ENCODE results near the gene PTPRCAP.

Gene PTPRCAP

DNA sequence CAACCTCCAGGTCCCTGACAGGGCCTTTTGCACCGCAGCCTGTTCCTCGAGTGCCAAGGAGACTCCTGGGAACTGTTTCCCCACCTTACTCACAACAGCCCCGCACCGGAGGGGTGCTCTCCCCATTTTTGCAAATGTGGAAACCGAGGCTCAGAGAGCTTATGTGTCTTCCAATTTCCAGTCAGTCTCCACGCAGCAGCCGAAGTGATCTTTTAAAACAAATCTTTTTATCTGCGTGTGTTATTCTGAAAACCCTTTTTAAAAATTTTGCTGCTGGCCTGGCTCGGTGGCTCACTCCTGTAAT, 32.0 kb upstream of the PTPRCAP start:
- peak overlapping the region; percentile 72 for H3K27ac ChIP-seq (replicated peaks)
- DNase-seq (ENCODE audit: low read depth in 1 of 2, low spot score in 1 of 2), result no peak
- no peak for TF ChIP-seq SPI1 (IDR thresholded peaks at IDR 0.05; ENCODE audit: borderline replicate concordance, low read depth)
- TF ChIP-seq, protein P1, sequence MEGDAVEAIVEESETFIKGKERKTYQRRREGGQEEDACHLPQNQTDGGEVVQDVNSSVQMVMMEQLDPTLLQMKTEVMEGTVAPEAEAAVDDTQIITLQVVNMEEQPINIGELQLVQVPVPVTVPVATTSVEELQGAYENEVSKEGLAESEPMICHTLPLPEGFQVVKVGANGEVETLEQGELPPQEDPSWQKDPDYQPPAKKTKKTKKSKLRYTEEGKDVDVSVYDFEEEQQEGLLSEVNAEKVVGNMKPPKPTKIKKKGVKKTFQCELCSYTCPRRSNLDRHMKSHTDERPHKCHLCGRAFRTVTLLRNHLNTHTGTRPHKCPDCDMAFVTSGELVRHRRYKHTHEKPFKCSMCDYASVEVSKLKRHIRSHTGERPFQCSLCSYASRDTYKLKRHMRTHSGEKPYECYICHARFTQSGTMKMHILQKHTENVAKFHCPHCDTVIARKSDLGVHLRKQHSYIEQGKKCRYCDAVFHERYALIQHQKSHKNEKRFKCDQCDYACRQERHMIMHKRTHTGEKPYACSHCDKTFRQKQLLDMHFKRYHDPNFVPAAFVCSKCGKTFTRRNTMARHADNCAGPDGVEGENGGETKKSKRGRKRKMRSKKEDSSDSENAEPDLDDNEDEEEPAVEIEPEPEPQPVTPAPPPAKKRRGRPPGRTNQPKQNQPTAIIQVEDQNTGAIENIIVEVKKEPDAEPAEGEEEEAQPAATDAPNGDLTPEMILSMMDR (IDR thresholded peaks at IDR 0.05; ENCODE audit: insufficient read depth, low read length), result no peak
- TF ChIP-seq, protein P2, sequence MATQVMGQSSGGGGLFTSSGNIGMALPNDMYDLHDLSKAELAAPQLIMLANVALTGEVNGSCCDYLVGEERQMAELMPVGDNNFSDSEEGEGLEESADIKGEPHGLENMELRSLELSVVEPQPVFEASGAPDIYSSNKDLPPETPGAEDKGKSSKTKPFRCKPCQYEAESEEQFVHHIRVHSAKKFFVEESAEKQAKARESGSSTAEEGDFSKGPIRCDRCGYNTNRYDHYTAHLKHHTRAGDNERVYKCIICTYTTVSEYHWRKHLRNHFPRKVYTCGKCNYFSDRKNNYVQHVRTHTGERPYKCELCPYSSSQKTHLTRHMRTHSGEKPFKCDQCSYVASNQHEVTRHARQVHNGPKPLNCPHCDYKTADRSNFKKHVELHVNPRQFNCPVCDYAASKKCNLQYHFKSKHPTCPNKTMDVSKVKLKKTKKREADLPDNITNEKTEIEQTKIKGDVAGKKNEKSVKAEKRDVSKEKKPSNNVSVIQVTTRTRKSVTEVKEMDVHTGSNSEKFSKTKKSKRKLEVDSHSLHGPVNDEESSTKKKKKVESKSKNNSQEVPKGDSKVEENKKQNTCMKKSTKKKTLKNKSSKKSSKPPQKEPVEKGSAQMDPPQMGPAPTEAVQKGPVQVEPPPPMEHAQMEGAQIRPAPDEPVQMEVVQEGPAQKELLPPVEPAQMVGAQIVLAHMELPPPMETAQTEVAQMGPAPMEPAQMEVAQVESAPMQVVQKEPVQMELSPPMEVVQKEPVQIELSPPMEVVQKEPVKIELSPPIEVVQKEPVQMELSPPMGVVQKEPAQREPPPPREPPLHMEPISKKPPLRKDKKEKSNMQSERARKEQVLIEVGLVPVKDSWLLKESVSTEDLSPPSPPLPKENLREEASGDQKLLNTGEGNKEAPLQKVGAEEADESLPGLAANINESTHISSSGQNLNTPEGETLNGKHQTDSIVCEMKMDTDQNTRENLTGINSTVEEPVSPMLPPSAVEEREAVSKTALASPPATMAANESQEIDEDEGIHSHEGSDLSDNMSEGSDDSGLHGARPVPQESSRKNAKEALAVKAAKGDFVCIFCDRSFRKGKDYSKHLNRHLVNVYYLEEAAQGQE (IDR thresholded peaks at IDR 0.05; ENCODE audit: insufficient replicate concordance, low read depth), result no peak
- H3K27me3 ChIP-seq (ENCODE audit: insufficient read depth, poor library complexity, severe bottlenecking), result no peaks in the 10 kb centered on the region
- peak overlapping the region; percentile 65 for H3K4me3 ChIP-seq (replicated peaks; ENCODE audit: insufficient read depth, low read length)

DNA sequence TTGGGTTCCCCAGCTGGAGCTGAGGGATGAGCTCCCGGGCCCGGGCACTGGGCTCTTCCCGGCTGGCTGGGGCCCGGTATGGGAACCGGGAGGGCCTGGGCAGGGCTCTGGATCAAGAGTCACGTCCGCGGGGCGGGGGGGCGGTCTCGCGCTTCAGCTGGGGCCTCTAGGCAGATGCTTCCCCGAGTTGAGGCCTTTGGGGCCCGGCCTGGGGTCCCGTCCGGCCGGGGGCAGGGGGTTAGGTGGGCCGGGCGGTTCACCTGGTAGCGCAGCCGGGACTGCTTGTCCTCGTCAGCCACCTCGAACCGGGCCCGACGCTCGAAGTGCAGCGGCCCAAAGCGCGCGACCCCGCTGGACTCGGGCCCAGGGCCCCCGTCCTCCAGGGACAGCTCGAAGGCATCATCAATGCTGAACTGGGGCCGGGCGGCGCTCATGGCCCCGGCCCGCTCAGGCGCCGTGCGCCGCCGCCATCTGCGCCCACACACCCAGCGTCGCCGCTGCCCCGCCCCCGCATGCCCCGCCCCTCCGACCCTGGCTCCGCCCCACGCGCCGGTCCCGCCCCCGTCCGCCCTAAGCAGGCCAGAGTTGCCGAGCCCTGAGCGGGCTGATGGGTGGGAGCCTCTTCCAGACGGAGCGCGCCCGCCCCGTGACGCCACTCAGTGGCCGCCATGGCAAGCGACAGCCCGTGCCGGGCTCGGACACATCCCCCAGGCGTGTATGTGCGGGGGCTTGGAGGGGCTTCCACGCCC, 31.5 kb upstream of the PTPRCAP start, which contains the start of gene TMEM134:
Gene TMEM134 (minus strand): TSS at position 493 of the 749 bp plus-strand sequence. CDS start 59 bp downstream, at position 434.
- TF ChIP-seq GABPA (IDR thresholded peaks at IDR 0.05; ENCODE audit: low read depth) (no peak), POLR2AphosphoS5 (IDR thresholded peaks at IDR 0.05; ENCODE audit: low read depth) (peak; percentile 90), SPI1 (IDR thresholded peaks at IDR 0.05; ENCODE audit: borderline replicate concordance, low read depth) (no peak)
- TF ChIP-seq, protein P2 (IDR thresholded peaks at IDR 0.05; ENCODE audit: insufficient replicate concordance, low read depth), result peak; percentile 11
- TF ChIP-seq, protein P1 (IDR thresholded peaks at IDR 0.05; ENCODE audit: insufficient read depth, low read length), result peak; percentile 30
- peak within 1 kb of the TSS; percentile 65 for H3K4me3 ChIP-seq (replicated peaks; ENCODE audit: insufficient read depth, low read length)

DNA sequence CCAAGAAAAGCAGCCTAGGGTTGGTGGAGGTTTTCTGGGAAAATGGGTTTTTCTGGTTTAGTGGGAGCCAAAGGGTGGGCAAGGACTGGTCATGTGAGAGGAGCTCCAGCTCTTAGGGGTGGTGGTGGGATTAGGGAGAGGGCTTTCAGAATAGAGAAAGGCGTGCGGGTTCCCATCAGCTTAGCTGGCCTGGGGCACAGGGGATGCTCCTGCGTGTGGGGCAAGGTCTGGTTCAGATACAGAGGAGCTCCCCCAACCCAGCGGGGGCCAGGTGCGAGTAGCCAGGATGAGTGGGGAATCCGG, 30.9 kb upstream of the PTPRCAP start:
- Histone ChIP-seq H3K27ac (replicated peaks) (peak overlapping the region; percentile 49), H3K27me3 (ENCODE audit: insufficient read depth, poor library complexity, severe bottlenecking) (no peaks in the 10 kb centered on the region), H3K4me3 (replicated peaks; ENCODE audit: insufficient read depth, low read length) (peak overlapping the region; percentile 65)
- TF ChIP-seq SPI1 (IDR thresholded peaks at IDR 0.05; ENCODE audit: borderline replicate concordance, low read depth) (no peak), GABPA (IDR thresholded peaks at IDR 0.05; ENCODE audit: low read depth) (no peak), POLR2AphosphoS5 (IDR thresholded peaks at IDR 0.05; ENCODE audit: low read depth) (no peak)
- TF ChIP-seq, protein P2 (IDR thresholded peaks at IDR 0.05; ENCODE audit: insufficient replicate concordance, low read depth), result no peak
- TF ChIP-seq, protein P1 (IDR thresholded peaks at IDR 0.05; ENCODE audit: insufficient read depth, low read length), result no peak
- no peak for DNase-seq (ENCODE audit: low read depth in 1 of 2, low spot score in 1 of 2)

More for the DNA sequence above, 31.5 kb upstream of the PTPRCAP start, which contains the start of gene TMEM134:
- Histone ChIP-seq H3K27me3 (ENCODE audit: insufficient read depth, poor library complexity, severe bottlenecking) (no peaks in the 10 kb centered on the region), H3K27ac (replicated peaks) (peak within 1 kb of the TSS; percentile 72)
- DNase-seq (ENCODE audit: low read depth in 1 of 2, low spot score in 1 of 2), result peak; percentile 89 to 90

Measured in HL-60 (cell line).